Measurements from ENCODE around the gene PIM1.

PIM1 gene

DNA sequence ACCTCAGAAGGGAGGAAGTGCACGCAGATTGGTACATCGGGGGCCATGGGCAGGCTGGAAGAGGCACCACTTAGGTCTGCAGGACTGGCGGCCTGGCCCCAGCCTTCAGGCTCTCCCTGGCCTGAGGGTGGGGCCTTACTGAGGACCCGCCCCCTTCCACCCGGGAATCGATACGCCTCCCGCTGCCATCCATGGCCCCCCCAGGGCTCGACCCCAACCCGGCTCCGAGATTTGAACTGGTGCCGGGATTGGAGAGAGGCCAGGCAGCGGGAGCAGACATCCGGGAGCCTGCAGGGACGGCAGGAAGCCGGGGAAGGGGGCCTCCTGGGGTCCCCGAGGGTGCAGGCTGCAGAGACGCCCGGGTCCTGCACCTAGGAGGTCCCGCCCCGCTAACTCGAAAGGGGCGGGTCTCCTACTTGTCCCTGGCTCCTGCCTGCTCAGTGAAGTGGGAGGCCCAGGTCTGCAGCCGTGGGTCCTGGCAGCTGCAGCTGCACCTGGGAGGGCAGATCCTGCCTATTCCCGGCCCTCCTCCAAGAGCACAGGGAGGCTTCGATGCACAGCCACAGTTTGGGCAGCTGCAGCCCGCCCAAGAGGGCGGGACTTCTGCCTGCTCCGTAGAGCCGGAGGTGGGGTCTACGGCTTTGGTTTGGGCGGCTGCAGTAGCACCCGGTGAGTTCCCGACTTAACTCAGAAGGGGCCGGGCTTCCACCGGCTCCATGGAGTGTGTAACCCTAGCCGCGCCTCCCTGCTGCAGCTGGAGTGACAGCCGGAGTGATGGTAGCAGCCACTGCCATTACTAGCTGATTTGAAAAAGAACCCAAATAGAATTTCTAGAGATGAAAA lies 52.4 kb downstream of the PIM1 start:
- peak; percentile 81 for DNase-seq (ENCODE audit: low spot score)

DNA sequence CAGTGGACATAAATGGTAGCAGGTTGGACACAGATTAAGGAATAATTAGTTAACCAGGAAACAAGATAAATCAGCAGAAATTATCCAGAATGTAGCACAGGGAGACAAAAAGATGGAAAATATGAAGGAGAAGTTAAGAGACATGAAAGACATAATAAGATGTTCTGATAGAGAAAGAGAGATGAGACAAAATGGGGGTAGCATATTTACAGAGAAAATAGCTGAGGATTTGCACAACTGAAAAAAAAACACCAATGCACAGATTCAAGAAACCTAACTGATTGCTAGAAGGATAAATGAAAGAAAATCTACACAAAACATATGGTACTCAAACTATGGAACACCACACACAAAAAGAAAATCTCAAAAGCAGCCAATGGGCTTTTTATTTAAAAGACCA lies 53.0 kb downstream of the PIM1 start:
- no peak for DNase-seq (ENCODE audit: low spot score)

Measured in germinal center (tissue), 1 donor.